Muscle layer of duodenum (tissue), 2 donors: ENCODE data around the gene ETFA.

Experiments used
- H3K27ac ChIP-seq: one replicate; pipeline ENCODE4 v1.7.0; 2013; ENCODE audit warnings: mild to moderate bottlenecking, low read length
- H3K27me3 ChIP-seq: one replicate; pipeline ENCODE4 v1.7.0; 2013; ENCODE audit warnings: low read depth, mild to moderate bottlenecking, control low read depth, low read length
- H3K36me3 ChIP-seq, 2 donors: one replicate each; pipeline ENCODE4 v1.7.0; 2013; ENCODE audit warnings: low read length in 2 of 2, control low read depth in 1 of 2, mild to moderate bottlenecking in 1 of 2; ENCODE audit not compliant: insufficient read depth in 2 of 2, control insufficient read depth in 1 of 2
- H3K4me1 ChIP-seq, 2 donors: one replicate each; pipeline ENCODE4 v1.7.0; 2013; ENCODE audit warnings: low read length in 2 of 2, mild to moderate bottlenecking in 2 of 2, control low read depth in 1 of 2, moderate library complexity in 1 of 2; ENCODE audit not compliant: insufficient read depth in 2 of 2, control insufficient read depth in 1 of 2
- H3K4me3 ChIP-seq, 2 donors: one replicate each; pipeline ENCODE4 v1.7.0; 2013; ENCODE audit warnings: low read length in 2 of 2, low read depth in 1 of 2, mild to moderate bottlenecking in 1 of 2
- H3K9me3 ChIP-seq, 2 donors: one replicate each; pipeline ENCODE4 v1.7.0; 2013; ENCODE audit warnings: low read length in 2 of 2, control low read depth in 1 of 2, mild to moderate bottlenecking in 1 of 2; ENCODE audit not compliant: control insufficient read depth in 1 of 2
- donor health status: healthy.

Gene ETFA

GRCh38 chr15:76233921-76234320, 77.3 kb downstream of the ETFA start:
- no peaks in the 10 kb centered on the region for H3K4me1 ChIP-seq
- no peaks in the 10 kb centered on the region for H3K9me3 ChIP-seq
- peaks cover 6% of the 10 kb centered on the region in 2 donors for H3K36me3 ChIP-seq
- no peak overlapping the region for H3K27ac ChIP-seq
- no peak overlapping the region for H3K4me3 ChIP-seq
- no peaks in the 10 kb centered on the region for H3K27me3 ChIP-seq

GRCh38 chr15:76229266-76229665, 82.0 kb downstream of the ETFA start:
- Histone ChIP-seq H3K4me1 (no peaks in the 10 kb centered on the region), H3K27me3 (no peaks in the 10 kb centered on the region), H3K4me3 (no peak overlapping the region), H3K36me3 (peaks cover 19 to 24% of the 10 kb centered on the region in 2 donors), H3K9me3 (no peaks in the 10 kb centered on the region), H3K27ac (no peak overlapping the region)

DNA sequence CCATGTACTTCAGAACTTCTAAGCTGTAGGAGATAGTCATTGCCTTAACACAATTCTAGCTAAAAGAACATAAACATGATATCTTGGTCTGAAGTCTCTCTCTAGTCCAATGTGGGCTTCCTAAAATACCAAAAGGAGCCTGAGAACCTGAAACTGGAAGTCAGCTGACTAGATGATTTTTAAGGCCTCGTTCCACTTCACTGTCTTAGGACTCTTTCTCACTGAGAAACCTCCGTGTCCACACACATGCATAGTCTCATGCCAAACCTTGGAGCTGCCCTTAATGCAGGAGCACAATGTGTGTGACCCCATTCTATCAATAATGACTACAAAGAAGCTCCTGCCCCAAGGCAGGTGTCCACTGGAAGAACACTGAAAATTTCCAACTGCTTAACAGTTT, 87.7 kb downstream of the ETFA start:
- Histone ChIP-seq H3K9me3 (no peaks in the 10 kb centered on the region), H3K36me3 (peaks cover 23 to 37% of the 10 kb centered on the region in 2 donors), H3K27ac (no peak overlapping the region), H3K27me3 (no peaks in the 10 kb centered on the region), H3K4me3 (no peak overlapping the region), H3K4me1 (no peaks in the 10 kb centered on the region)

DNA sequence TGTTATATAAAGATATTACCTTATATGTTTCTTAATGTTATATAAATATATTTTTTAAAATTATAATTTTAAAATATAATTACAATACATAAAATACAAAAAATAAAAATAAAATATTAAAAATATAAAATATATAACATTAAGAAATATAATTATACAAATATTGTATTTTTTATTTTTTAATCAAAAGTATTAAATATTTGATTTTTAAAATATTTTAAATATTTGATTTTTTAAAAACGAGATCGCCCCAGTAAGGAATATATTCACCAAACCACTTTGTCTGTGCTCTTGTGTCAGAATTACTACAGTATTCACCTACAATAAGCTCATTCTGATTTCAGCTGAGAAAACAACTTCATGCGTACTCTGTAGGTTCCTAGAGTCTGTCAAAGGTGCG, 89.1 kb downstream of the ETFA start:
- H3K4me1 ChIP-seq = peaks cover 0 to 5% of the 10 kb centered on the region in 2 donors
- H3K36me3 ChIP-seq = peaks cover 23 to 34% of the 10 kb centered on the region in 2 donors
- H3K9me3 ChIP-seq = no peaks in the 10 kb centered on the region
- H3K27ac ChIP-seq = no peak overlapping the region
- H3K4me3 ChIP-seq = no peak overlapping the region
- no peaks in the 10 kb centered on the region for H3K27me3 ChIP-seq

- Histone ChIP-seq H3K9me3 (no peaks in the 10 kb centered on the region), H3K4me3 (no peak overlapping the region), H3K36me3 (peaks cover 23 to 34% of the 10 kb centered on the region in 2 donors), H3K4me1 (peaks cover 0 to 5% of the 10 kb centered on the region in 2 donors), H3K27me3 (no peaks in the 10 kb centered on the region), H3K27ac (no peak overlapping the region)
These were observed 90.0 kb downstream of the ETFA start for GRCh38 chr15:76221085-76221767.

DNA sequence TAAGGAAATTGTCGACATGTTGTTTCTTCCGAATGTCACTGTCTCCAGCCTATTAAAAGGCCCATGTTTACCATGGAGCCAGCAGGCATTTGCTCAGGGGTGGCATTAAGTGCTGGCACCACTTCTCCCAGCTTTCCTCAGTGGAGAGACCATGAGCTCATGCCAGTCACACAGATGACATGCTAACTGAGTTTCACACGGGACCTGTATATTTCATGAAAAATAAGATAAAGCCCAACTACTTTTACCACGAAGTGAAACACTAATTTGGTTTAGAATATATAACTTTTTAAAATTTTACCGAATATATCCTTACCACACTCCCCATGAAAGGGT, 93.4 kb downstream of the ETFA start:
- Histone ChIP-seq H3K9me3 (no peaks in the 10 kb centered on the region), H3K36me3 (peaks cover 22 to 35% of the 10 kb centered on the region in 2 donors), H3K27me3 (no peaks in the 10 kb centered on the region)

DNA sequence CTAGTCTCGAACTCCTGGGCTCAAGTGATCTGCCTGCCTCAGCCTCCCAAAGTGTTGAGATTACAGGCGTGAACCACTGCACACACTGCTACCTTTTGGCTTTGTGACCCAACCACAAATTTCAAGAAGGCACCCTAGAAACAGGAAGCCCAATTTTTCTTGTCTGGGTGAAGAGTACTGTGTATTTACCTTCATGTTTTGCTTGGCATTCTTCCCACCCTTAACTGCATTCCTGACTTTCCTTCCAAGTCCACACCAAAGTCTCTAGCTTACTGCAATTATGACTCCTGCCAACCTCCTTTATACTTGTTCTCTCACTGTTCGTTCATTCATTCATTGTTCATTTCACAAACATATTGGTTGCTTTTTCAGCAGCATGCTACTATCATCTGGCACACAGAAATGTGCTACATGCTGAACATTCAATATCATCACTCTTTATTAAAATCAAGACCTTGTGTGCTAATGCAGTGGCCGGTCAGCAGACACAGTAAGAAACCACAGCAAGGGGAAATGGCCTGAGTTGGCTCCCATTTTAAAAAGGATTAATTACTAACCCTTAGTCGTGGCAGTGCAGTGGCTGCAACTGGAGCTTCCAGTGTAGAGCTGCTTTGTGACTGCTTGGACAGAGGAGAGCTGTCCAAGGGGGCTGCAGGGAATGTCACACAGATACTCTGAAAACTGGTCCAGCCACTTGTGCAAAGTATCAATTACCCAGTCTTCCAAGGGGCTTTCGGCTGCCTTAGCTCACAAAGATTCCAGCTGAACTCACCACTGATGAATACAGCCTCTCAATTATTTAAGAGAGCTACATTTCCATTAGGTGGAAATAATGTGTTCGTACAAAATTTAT, 94.0 kb downstream of the ETFA start:
- Histone ChIP-seq H3K27me3 (no peaks in the 10 kb centered on the region), H3K27ac (no peak overlapping the region), H3K4me3 (no peak overlapping the region), H3K4me1 (peaks cover 0 to 5% of the 10 kb centered on the region in 2 donors), H3K9me3 (no peaks in the 10 kb centered on the region), H3K36me3 (peaks cover 22 to 39% of the 10 kb centered on the region in 2 donors)

More for the DNA sequence above, 93.4 kb downstream of the ETFA start:
- Histone ChIP-seq H3K4me3 (no peak overlapping the region), H3K4me1 (peaks cover 0 to 5% of the 10 kb centered on the region in 2 donors), H3K27ac (no peak overlapping the region)

GRCh38 chr15:76215634-76216033, 95.6 kb downstream of the ETFA start:
- Histone ChIP-seq H3K9me3 (no peaks in the 10 kb centered on the region), H3K27me3 (no peaks in the 10 kb centered on the region), H3K27ac (no peak overlapping the region), H3K36me3 (peaks cover 32 to 53% of the 10 kb centered on the region in 2 donors), H3K4me1 (peaks cover 0 to 5% of the 10 kb centered on the region in 2 donors), H3K4me3 (no peak overlapping the region)

- Histone ChIP-seq H3K36me3 (peaks cover 33 to 57% of the 10 kb centered on the region in 2 donors), H3K4me3 (no peak overlapping the region), H3K27ac (no peak overlapping the region), H3K27me3 (no peaks in the 10 kb centered on the region), H3K4me1 (no peaks in the 10 kb centered on the region), H3K9me3 (no peaks in the 10 kb centered on the region)
These were observed 101.3 kb downstream of the ETFA start for GRCh38 chr15:76209942-76210341.

GRCh38 chr15:76209523-76209922, 101.7 kb downstream of the ETFA start:
- no peak overlapping the region for H3K4me3 ChIP-seq
- H3K27ac ChIP-seq = no peak overlapping the region
- peaks cover 30 to 53% of the 10 kb centered on the region in 2 donors for H3K36me3 ChIP-seq
- no peaks in the 10 kb centered on the region for H3K27me3 ChIP-seq
- H3K4me1 ChIP-seq = no peaks in the 10 kb centered on the region
- H3K9me3 ChIP-seq = no peaks in the 10 kb centered on the region

DNA sequence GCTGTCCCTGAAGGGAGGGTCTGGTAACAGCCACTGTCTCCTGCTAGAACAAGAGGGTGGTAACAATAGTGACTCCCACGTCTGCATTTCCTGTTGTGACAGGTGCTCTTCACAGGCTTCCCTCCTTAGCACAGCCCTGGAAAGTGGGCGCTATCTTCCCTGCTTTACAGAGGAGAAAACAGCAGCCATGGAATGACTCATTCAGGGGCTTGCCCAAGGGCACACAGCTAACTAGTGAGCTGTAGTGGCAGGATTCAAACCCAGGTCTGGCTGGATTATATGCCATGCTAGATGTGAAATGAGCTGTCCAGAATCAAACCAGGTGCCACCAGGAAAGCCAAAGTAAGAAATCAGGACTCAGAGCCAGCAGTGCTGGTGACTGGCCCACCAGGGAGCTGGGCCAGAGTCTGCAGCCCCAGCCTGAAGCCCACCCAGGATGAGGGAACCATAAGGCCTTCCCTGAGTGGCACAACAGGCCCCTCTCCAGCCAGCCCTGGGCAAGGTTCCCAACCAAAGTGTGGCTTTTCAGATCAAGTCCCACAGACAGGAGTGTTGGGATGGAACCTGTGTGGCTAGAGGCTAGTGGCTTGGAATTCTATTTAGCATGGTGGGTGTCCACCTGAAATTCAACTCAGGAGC, 102.4 kb downstream of the ETFA start:
- Histone ChIP-seq H3K27ac (no peak overlapping the region), H3K9me3 (no peaks in the 10 kb centered on the region), H3K4me1 (no peaks in the 10 kb centered on the region), H3K4me3 (no peak overlapping the region), H3K36me3 (peaks cover 24 to 52% of the 10 kb centered on the region in 2 donors), H3K27me3 (no peaks in the 10 kb centered on the region)
